Activated CD4-positive, alpha-beta T cell treated with anti-CD3 and anti-CD28 coated beads for 4 hours (primary cell): ENCODE measurements around the gene SPCS2.
"Not testable (repeated sequence)": the region's sequence is repeated elsewhere in the genome, so short reads cannot be mapped to it uniquely, and the experiment has no call there.

Experiments used
- DNase-seq, 2 donors: peaks; one replicate each; pipeline ENCODE4 v3.0.0-alpha.2; 2020

The SPCS2 gene

GRCh38 chr11:75004215-75004614 is 55.1 kb downstream of the SPCS2 start:
- no peak for DNase-seq

- DNase-seq: no peak
Observed at GRCh38 chr11:75011357-75011756, 62.3 kb downstream of the SPCS2 start.

DNA sequence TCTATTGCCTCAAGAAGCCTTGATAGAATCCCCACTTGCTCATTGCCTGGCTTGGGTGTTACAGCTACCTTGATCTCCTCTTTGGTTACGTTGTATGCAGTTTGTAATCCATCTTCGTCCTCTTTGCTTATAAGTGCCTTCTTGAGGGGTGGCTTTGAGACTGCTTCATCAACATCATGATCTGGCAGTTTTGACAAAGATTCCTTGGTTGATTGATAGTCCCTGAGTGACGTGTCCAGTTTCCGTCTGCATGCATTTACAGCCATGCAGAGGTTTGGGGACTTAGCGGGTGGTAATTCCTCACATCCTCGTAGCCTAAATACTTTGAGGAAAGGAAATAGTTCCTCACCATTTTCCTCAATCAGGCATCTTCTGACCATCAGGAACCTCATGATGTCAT is 62.8 kb downstream of the SPCS2 start:
- no peak for DNase-seq

DNA sequence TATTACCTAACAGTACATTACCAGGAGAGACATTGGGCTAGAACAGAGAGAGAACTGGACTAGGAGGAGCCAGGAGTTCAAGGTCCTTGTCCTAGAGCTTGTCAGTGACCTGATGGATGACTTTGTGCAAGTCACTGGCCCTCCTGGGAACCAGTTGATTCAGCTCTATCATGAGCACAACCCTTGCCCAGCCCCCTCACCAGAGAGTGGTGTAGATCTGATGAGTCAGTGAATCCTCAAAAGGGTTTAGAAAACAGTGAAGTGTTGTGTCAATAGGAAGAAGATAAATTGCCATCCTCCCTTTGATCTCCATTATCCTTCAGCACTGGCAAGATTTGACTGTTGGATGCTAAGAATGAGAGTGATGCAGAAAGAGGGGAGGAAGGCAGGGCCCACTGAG is 64.0 kb downstream of the SPCS2 start:
- DNase-seq: no peak

DNA sequence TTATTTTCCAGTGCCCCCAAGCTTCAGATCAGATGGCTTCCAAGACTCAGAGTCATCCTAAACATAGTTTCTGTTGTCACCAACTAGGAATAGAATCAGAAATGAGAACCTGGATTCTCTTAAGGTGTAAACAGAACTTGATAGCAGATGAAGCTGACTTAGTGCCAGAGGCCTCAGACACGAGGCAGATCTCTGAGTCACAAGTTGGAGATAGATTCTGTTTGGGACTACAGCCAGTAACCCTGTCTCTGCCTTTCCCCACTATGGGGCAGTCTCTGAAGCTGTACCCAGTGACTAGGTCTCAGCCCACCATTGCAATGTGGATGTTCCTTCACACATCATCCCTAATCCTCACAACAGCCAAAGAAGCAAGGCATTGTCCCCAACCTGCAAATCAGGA is 65.1 kb downstream of the SPCS2 start:
- no peak for DNase-seq

DNA sequence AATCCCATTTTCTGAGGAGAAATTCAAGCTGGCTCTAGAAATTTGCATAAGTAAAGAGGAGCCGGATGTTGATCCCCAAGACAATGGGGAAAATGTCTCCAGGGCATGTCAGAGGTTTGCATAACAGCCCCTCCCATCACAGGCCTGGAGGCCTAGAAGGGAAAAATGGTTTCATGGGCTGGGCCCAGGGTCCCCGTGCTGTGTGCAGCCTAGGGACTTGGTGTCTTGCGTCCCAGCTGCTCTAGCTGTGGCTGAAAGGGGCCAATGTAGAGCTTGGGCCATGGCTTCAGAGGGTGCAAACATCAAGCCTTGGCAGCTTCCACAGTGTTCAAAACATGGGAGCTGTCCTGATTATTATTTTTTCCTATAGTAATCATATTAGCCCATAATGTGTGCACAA is 70.1 kb downstream of the SPCS2 start:
- not testable (repeated sequence) for DNase-seq

GRCh38 chr11:75020328-75020727 is 71.3 kb downstream of the SPCS2 start:
- not testable (repeated sequence) for DNase-seq

DNA sequence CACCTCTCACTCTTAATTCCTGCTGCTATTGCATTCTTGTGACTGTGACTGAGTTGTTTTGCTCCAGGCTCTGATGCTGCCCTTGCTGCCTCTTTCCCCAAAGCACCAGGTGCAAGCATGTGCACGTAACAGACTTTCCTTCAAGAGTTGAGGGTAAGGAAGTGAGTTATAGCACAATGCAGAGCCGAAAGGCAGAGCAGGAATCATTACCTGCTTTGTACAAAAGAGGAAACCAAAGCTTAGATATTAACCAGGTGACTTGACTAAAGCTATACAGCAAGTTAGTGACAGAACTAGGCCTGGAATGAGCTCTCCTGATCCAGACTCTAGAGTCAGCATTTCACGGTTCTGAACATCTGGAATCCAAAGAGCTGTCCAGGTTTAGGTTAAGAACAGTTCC is 73.2 kb downstream of the SPCS2 start:
- DNase-seq: no peak

DNA sequence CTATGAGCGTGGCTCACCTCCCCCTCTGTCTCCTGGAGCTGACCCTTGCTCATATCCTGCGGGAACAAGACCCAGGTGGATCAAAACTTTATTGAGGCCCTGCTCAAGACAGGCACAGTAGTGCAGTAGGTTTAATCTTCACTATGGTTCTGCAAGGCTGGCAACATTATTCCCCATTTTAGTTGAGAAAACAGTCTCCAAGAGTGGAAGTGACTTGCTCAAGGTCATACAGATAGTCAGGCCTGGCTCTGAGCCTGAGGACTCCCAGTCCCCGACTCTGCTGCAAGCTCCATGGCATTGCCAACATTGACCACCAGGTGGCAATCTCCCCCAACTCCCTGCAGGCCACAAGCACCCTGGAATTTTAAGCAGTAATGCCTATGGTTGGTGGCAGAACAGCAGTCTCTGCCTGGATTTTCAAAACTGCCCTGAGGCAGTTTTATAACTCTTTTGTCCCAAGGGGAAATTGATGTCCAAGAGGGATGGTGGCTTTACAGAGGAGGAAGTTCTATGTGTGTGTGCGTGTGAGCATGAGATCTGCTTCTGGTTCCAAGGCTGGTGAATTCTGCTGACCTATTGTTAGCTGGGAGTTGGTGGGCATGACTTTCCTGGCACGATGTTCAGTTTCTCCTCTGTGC is 73.8 kb downstream of the SPCS2 start:
- peak; percentile 63 to 74 for DNase-seq

DNA sequence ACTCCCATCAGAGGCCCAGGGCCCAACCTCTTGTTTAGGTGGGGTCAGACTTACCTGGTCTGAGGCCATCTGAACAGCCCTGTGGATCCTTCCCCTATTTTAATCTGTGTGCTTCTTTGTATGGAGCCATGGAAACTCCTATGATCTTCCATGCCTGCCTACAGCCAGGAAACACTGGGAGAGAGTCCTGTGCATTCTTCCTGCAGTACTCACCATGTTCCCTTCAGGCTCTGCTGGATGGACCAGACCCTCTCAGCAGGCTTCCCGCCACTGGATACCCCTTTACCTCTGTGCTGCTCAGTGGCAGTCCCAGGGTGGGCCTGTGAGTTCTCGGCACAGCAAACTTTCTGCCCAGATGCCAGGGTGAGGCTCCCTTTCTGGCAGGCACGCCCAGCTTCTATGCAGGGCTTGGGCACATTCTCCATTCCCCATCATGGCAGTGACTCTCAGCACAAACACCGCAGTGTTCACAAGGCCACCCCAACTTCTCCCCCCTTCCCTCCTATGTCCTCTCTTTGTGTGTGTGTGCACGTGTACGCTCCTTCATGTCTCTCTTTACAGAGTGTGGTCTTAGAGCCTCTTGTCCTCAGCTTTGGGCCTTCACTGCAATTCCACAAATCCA is 74.5 kb downstream of the SPCS2 start:
- DNase-seq: no peak

DNA sequence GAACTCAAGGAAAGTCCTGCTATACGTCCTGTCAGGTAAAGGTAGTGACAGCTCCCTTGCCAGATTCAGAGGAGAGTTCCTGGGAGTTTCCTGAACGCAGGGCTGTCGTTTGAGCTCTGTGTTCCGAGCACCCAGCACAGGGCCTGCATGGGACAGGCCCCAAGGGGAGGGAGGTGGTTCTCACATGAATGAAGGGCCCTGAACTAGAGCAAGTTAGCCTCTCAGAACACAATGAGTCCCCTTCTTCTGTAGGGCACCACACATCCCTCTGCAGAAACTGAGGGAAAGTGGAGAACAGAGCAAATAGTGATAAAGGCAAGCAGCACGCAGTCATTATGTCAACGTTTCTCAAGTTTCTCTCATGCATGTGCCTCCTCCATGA is 75.0 kb downstream of the SPCS2 start:
- DNase-seq: no peak

DNA sequence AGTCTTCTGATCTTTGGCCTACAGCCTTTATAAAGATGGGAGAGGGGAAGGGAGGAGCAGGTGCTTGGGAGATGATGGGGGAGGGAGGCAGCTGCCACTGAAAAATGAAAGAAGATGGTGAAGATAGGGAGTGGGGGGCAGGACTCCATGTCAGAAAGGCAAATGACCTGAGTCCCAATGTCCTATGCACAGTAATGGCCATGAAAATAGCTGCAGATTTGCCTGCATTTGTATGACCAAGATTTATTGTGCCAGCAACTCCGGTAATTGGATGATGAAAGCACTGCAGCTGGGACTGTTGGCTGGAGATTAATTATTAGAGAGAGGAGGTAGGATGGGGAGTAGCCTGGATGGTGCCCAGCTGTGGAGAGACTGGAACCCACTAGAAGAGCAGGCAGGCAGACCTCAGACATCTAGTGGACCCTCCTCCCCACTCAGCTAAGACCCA is 75.7 kb downstream of the SPCS2 start:
- no peak for DNase-seq

GRCh38 chr11:75025561-75025960 is 76.5 kb downstream of the SPCS2 start:
- DNase-seq: no peak

- DNase-seq: no peak
Observed at GRCh38 chr11:75028321-75028720, 79.3 kb downstream of the SPCS2 start.
